ENCODE data around the gene FAM222B. TPM values are rescaled to one million over a fixed set of nuclear protein-coding genes. Genes with fewer than 3 reads are reported as not detected.

The FAM222B gene
- polyA plus RNA-seq, 1 experiment: 5.2 TPM

GRCh38 chr17:28865946-28866752 is 23.6 kb upstream of the FAM222B start:
- no peaks in the 10 kb centered on the region for H3K27me3 ChIP-seq (ENCODE audit: control insufficient read depth, insufficient read depth, low read length)
- POLR2A ChIA-PET: no interaction called here
- CTCF ChIA-PET: interaction anchor here (0.9 to 1.0 kb wide), 2 partner anchors 102 to 139 kb away, joined by 4 read pairs; no protein-coding TSS in a partner anchor
- H3K4me3 ChIP-seq (ENCODE audit: low read depth, low read length): no peak overlapping the region
- TF ChIP-seq, protein P1, sequence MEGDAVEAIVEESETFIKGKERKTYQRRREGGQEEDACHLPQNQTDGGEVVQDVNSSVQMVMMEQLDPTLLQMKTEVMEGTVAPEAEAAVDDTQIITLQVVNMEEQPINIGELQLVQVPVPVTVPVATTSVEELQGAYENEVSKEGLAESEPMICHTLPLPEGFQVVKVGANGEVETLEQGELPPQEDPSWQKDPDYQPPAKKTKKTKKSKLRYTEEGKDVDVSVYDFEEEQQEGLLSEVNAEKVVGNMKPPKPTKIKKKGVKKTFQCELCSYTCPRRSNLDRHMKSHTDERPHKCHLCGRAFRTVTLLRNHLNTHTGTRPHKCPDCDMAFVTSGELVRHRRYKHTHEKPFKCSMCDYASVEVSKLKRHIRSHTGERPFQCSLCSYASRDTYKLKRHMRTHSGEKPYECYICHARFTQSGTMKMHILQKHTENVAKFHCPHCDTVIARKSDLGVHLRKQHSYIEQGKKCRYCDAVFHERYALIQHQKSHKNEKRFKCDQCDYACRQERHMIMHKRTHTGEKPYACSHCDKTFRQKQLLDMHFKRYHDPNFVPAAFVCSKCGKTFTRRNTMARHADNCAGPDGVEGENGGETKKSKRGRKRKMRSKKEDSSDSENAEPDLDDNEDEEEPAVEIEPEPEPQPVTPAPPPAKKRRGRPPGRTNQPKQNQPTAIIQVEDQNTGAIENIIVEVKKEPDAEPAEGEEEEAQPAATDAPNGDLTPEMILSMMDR (IDR thresholded peaks at IDR 0.05; ENCODE audit: insufficient read depth, low read depth, low read length): no peak
- no peak for DNase-seq (ENCODE audit: low read depth)
- no peaks in the 10 kb centered on the region for H3K36me3 ChIP-seq (ENCODE audit: control insufficient read depth, insufficient read depth, low read length)

- H3K36me3 ChIP-seq (ENCODE audit: control insufficient read depth, insufficient read depth, low read length): peaks cover 4% of the 10 kb centered on the region
- TF ChIP-seq, protein P1 (IDR thresholded peaks at IDR 0.05; ENCODE audit: insufficient read depth, low read depth, low read length): no peak
- DNase-seq (ENCODE audit: low read depth): no peak
- H3K27me3 ChIP-seq (ENCODE audit: control insufficient read depth, insufficient read depth, low read length): no peaks in the 10 kb centered on the region
- no peak overlapping the region for H3K4me3 ChIP-seq (ENCODE audit: low read depth, low read length)
- ChIA-PET POLR2A (no interaction called here), CTCF (interaction anchor here (1.0 kb wide), 1 partner anchor 138 kb away, joined by 4 read pairs; no protein-coding TSS in a partner anchor)
These were observed 22.6 kb upstream of the FAM222B start for GRCh38 chr17:28864991-28865849.

- DNase-seq (ENCODE audit: low read depth): no peak
- Histone ChIP-seq H3K27me3 (ENCODE audit: control insufficient read depth, insufficient read depth, low read length) (no peaks in the 10 kb centered on the region), H3K36me3 (ENCODE audit: control insufficient read depth, insufficient read depth, low read length) (peaks cover 5% of the 10 kb centered on the region), H3K4me3 (ENCODE audit: low read depth, low read length) (no peak overlapping the region)
- ChIA-PET CTCF (no interaction called here), POLR2A (no interaction called here)
- TF ChIP-seq, protein P1 (IDR thresholded peaks at IDR 0.05; ENCODE audit: insufficient read depth, low read depth, low read length): no peak
These were observed 21.4 kb upstream of the FAM222B start for GRCh38 chr17:28863953-28864352.

- no peaks in the 10 kb centered on the region for H3K27me3 ChIP-seq (ENCODE audit: control insufficient read depth, insufficient read depth, low read length)
- POLR2A ChIA-PET: no interaction called here
- CTCF ChIA-PET: interaction anchor here (0.9 to 3.7 kb wide), 2 partner anchors 100 to 113 kb away, joined by 3 to 13 read pairs; no protein-coding TSS in a partner anchor
- TF ChIP-seq, protein P1 (IDR thresholded peaks at IDR 0.05; ENCODE audit: insufficient read depth, low read depth, low read length): no peak
- no peak for DNase-seq (ENCODE audit: low read depth)
- H3K36me3 ChIP-seq (ENCODE audit: control insufficient read depth, insufficient read depth, low read length): peaks cover 15% of the 10 kb centered on the region
- no peak overlapping the region for H3K4me3 ChIP-seq (ENCODE audit: low read depth, low read length)
These were observed 20.0 kb upstream of the FAM222B start for GRCh38 chr17:28862561-28862960.
